ENCODE measurements around the gene SDK1. TPM values are rescaled to one million over a fixed set of nuclear protein-coding genes. Genes with fewer than 3 reads are reported as not detected.

The SDK1 gene
- total and polyA plus RNA-seq, 2 donors (not counting 3 experiments of a cell fraction or from before 2014, with no cell fraction given) = 1.6 to 3.9 TPM

- no peak for FAIRE-seq
- intact Hi-C loops (cut with micrococcal nuclease) = no loop called here
- DNase-seq (ENCODE audit: low read depth, low spot score) = no peak
- H3K4me2 ChIP-seq (ENCODE audit: insufficient read depth, low read length) = no peak overlapping the region
- H3K36me3 ChIP-seq (ENCODE audit: control insufficient read depth in 2 of 2, extremely low read depth in 1 of 2, insufficient read depth in 2 of 2, low read length in 2 of 2) = no peaks in the 10 kb centered on the region
- H3K9ac ChIP-seq (replicated peaks; ENCODE audit: extremely low read depth, insufficient read depth, low read length) = no peak overlapping the region
- no peaks in the 10 kb centered on the region for H4K20me1 ChIP-seq (replicated peaks; ENCODE audit: control insufficient read depth, extremely low read depth, insufficient read depth, low read length)
- H3K9me3 ChIP-seq (replicated peaks; ENCODE audit: control insufficient read depth, insufficient read depth, low read length) = no peaks in the 10 kb centered on the region
- POLR2A ChIA-PET = no interaction called here
- no peak overlapping the region for H3K4me3 ChIP-seq (replicated peaks in 1 of 3; ENCODE audit: insufficient read depth in 1 of 3, low read depth in 1 of 3, low read length in 3 of 3)
- TF ChIP-seq JUN (IDR thresholded peaks at IDR 0.05; ENCODE audit: borderline replicate concordance, insufficient read depth, insufficient read length, low read depth) = no peak
- no peak for TF ChIP-seq POLR2AphosphoS5 (IDR thresholded peaks at IDR 0.05; ENCODE audit: insufficient read depth, low read depth, low read length)
- TF ChIP-seq POLR2A (IDR thresholded peaks at IDR 0.05; ENCODE audit: low read depth, low read length) = no peak
- no peak for TF ChIP-seq MAX (IDR thresholded peaks at IDR 0.05; ENCODE audit: insufficient read depth, insufficient read length)
- TF ChIP-seq MYC (IDR thresholded peaks at IDR 0.05; ENCODE audit: low read depth, low read length) = no peak
- no peak for TF ChIP-seq GATA2 (IDR thresholded peaks at IDR 0.05; ENCODE audit: insufficient read depth, insufficient read length, low read depth, low read length)
- TF ChIP-seq CTCF (IDR thresholded peaks at IDR 0.05; ENCODE audit: extremely low read depth in 1 of 2, insufficient read depth in 1 of 2, low read depth in 1 of 2, low read length in 2 of 2) = no peak
- no peak for TF ChIP-seq FOS (IDR thresholded peaks at IDR 0.05; ENCODE audit: borderline replicate concordance, insufficient read depth, low read length)
- TF ChIP-seq EZH2 (IDR thresholded peaks at IDR 0.05; ENCODE audit: borderline replicate concordance, low read depth, low read length, severe bottlenecking) = no peak
- H2AFZ ChIP-seq (ENCODE audit: low read depth, low read length) = no peak overlapping the region
- no peaks in the 10 kb centered on the region for H3K4me1 ChIP-seq (ENCODE audit: control insufficient read depth, extremely low read depth, insufficient read depth, low read length)
- CTCF ChIA-PET = no interaction called here
- no peaks in the 10 kb centered on the region for H3K27me3 ChIP-seq (ENCODE audit: control insufficient read depth in 2 of 2, insufficient read depth in 2 of 2, low read length in 2 of 2)
- no peaks in the 10 kb centered on the region for H3K79me2 ChIP-seq (ENCODE audit: control insufficient read depth, insufficient read depth, low read length)
- BruUV-seq (replicated peaks) = no TSS peak
- H3K27ac ChIP-seq (ENCODE audit: insufficient read depth, low read depth, low read length) = no peak overlapping the region
- H3K9me1 ChIP-seq (replicated peaks; ENCODE audit: control insufficient read depth, extremely low read depth, insufficient read depth, low read length) = no peaks in the 10 kb centered on the region
- dilution Hi-C loops (cut with MboI; ENCODE audit: extremely low pct_ligation_motif_present, low sequenced_read_pairs) = no loop called here
Observed at GRCh38 chr7:3950249-3950648, 649.2 kb downstream of the SDK1 start.

All from endothelial cell of umbilical vein (primary cell).